Amniotic epithelial cell (primary cell): Measurements from ENCODE around the gene SPECC1L.

Experiments used
- DNase-seq: peaks from one replicate; pipeline ENCODE4 v3.0.0-alpha.2; 2010; ENCODE audit warnings: low read depth

SPECC1L gene

GRCh38 chr22:24444729-24445466 lies 174.3 kb downstream of the SPECC1L start:
- no peak for DNase-seq

GRCh38 chr22:24445481-24446259 lies 175.0 kb downstream of the SPECC1L start:
- DNase-seq, result no peak

- no peak for DNase-seq
These were observed 175.6 kb downstream of the SPECC1L start for GRCh38 chr22:24446260-24446611.

- DNase-seq, result no peak
These were observed 180.0 kb downstream of the SPECC1L start for GRCh38 chr22:24450610-24451009.

- DNase-seq, result no peak
These were observed 180.5 kb downstream of the SPECC1L start for GRCh38 chr22:24451162-24451561.

GRCh38 chr22:24453853-24454252 lies 183.2 kb downstream of the SPECC1L start:
- DNase-seq, result no peak

GRCh38 chr22:24455039-24455438 lies 184.4 kb downstream of the SPECC1L start:
- no peak for DNase-seq

GRCh38 chr22:24455751-24456426 lies 185.3 kb downstream of the SPECC1L start:
- no peak for DNase-seq

- no peak for DNase-seq
These were observed 187.3 kb downstream of the SPECC1L start for GRCh38 chr22:24457894-24458420.

- DNase-seq, result no peak
These were observed 189.3 kb downstream of the SPECC1L start for GRCh38 chr22:24459911-24460310.

- peak; percentile 63 for DNase-seq
These were observed 189.9 kb downstream of the SPECC1L start for GRCh38 chr22:24460418-24461089.

- DNase-seq, result no peak
These were observed 192.6 kb downstream of the SPECC1L start for GRCh38 chr22:24463071-24463760.

GRCh38 chr22:24465566-24465965 lies 194.9 kb downstream of the SPECC1L start:
- DNase-seq, result peak; percentile 97

- no peak for DNase-seq
These were observed 195.3 kb downstream of the SPECC1L start for GRCh38 chr22:24465975-24466374.

- DNase-seq, result peak; percentile 62
These were observed 196.2 kb downstream of the SPECC1L start for GRCh38 chr22:24466716-24467328.

- no peak for DNase-seq
These were observed 196.7 kb downstream of the SPECC1L start for GRCh38 chr22:24467340-24467739.
